HL-60 (cell line): ENCODE data around the gene WIF1.

Source experiments
- DNase-seq, 2 experiments: peaks; one replicate each; pipeline ENCODE4 v3.0.0-alpha.2; 2010 to 2020; ENCODE audit warnings: low read depth in 1 of 2, low spot score in 1 of 2
- H3K27ac ChIP-seq: fragments of 250-450 bp; sonication (Bioruptor Pico); replicated peaks from 2 replicates; pipeline ENCODE4 v1.5.1; 2020; ENCODE audit warnings: mild to moderate bottlenecking, moderate library complexity
- H3K27me3 ChIP-seq: fragments of 250-450 bp; sonication (Bioruptor Pico); 2 replicates; pipeline ENCODE4 v1.5.1; 2021; ENCODE audit warnings: mild to moderate bottlenecking, moderate library complexity; ENCODE audit not compliant: insufficient read depth, poor library complexity, severe bottlenecking
- H3K4me3 ChIP-seq: replicated peaks from 2 replicates; pipeline ENCODE4 v1.5.1; 2011; ENCODE audit warnings: mild to moderate bottlenecking, control low read depth, low read length; ENCODE audit not compliant: insufficient read depth
- GABPA ChIP-seq: IDR thresholded peaks from 2 replicates; pipeline ENCODE4 v1.6.1; 2012; ENCODE audit warnings: low read depth
- POLR2AphosphoS5 ChIP-seq: IDR thresholded peaks from 2 replicates; pipeline ENCODE4 v1.6.1; 2012; ENCODE audit warnings: low read depth
- SPI1 ChIP-seq: IDR thresholded peaks from 2 replicates; pipeline ENCODE4 v1.6.1; 2012; ENCODE audit warnings: low read depth, mild to moderate bottlenecking, borderline replicate concordance
- TF ChIP-seq, protein P1 (sequence below): IDR thresholded peaks from one replicate; pipeline ENCODE4 v1.5.1; 2011; ENCODE audit warnings: low read length, control low read depth, inconsistent platforms; ENCODE audit not compliant: insufficient read depth
- TF ChIP-seq, protein P2 (sequence below): IDR thresholded peaks from 2 replicates; pipeline ENCODE4 v1.6.1; 2012; ENCODE audit warnings: low read depth; ENCODE audit not compliant: insufficient replicate concordance

The WIF1 gene

DNA sequence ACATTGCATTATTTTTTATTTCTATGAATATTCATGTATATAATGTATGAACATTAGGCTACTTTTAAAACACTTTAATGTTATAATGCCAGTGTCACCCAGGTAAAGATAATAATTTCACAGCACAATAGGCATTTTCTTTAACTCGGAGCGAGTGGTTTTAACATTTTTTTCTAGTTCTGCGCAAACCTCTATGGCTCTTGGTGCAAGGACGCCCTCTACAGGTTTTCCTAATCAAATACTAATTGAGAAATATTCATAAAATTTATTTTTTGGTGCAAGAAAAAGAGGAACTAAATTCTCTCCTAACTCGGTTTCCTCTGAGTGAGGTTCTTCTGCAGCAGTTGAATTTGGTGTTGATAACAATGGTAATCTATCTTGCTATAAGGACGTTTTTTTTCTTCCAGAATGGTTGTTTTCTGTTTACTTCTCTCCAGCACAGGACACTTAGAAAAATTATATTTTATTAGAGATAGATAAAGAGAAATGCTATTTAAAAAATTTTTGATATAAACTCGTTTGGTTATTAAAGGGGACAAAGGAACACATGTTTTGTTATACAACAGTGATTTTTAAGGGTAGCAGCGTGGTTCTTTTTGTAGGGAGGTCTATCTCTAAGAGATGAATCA lies 2.4 kb upstream of the WIF1 start:
- H3K27ac ChIP-seq = no peak overlapping the region
- H3K4me3 ChIP-seq = no peak overlapping the region
- TF ChIP-seq POLR2AphosphoS5 = no peak
- TF ChIP-seq, protein P1, sequence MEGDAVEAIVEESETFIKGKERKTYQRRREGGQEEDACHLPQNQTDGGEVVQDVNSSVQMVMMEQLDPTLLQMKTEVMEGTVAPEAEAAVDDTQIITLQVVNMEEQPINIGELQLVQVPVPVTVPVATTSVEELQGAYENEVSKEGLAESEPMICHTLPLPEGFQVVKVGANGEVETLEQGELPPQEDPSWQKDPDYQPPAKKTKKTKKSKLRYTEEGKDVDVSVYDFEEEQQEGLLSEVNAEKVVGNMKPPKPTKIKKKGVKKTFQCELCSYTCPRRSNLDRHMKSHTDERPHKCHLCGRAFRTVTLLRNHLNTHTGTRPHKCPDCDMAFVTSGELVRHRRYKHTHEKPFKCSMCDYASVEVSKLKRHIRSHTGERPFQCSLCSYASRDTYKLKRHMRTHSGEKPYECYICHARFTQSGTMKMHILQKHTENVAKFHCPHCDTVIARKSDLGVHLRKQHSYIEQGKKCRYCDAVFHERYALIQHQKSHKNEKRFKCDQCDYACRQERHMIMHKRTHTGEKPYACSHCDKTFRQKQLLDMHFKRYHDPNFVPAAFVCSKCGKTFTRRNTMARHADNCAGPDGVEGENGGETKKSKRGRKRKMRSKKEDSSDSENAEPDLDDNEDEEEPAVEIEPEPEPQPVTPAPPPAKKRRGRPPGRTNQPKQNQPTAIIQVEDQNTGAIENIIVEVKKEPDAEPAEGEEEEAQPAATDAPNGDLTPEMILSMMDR = peak; percentile 6
- peaks cover 26% of the 10 kb centered on the region for H3K27me3 ChIP-seq
- peak; percentile 13 to 49 for DNase-seq

DNA sequence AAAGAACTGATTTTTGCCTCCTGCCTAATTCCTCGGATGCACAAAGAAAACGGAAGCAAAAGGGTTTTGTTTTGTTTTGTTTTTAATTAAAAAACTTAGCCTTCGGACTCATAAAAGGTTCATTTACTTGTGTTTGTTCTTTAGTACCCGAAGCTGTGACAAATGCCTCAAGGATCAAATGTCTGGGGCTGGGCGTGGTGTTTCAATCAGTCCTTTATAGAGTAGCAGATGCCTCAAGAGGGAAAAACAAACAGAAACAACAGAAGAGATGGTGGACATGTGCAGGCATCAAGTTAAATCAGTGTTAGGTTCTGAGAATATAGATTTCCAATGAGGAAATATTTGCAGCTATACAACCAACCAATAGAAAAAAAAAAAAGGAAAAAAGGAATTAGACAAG lies 1.6 kb upstream of the WIF1 start:
- H3K27ac ChIP-seq = no peak overlapping the region
- H3K4me3 ChIP-seq = no peak overlapping the region
- TF ChIP-seq POLR2AphosphoS5 (no peak), GABPA (no peak), SPI1 (no peak)
- TF ChIP-seq, protein P1 = no peak
- TF ChIP-seq, protein P2, sequence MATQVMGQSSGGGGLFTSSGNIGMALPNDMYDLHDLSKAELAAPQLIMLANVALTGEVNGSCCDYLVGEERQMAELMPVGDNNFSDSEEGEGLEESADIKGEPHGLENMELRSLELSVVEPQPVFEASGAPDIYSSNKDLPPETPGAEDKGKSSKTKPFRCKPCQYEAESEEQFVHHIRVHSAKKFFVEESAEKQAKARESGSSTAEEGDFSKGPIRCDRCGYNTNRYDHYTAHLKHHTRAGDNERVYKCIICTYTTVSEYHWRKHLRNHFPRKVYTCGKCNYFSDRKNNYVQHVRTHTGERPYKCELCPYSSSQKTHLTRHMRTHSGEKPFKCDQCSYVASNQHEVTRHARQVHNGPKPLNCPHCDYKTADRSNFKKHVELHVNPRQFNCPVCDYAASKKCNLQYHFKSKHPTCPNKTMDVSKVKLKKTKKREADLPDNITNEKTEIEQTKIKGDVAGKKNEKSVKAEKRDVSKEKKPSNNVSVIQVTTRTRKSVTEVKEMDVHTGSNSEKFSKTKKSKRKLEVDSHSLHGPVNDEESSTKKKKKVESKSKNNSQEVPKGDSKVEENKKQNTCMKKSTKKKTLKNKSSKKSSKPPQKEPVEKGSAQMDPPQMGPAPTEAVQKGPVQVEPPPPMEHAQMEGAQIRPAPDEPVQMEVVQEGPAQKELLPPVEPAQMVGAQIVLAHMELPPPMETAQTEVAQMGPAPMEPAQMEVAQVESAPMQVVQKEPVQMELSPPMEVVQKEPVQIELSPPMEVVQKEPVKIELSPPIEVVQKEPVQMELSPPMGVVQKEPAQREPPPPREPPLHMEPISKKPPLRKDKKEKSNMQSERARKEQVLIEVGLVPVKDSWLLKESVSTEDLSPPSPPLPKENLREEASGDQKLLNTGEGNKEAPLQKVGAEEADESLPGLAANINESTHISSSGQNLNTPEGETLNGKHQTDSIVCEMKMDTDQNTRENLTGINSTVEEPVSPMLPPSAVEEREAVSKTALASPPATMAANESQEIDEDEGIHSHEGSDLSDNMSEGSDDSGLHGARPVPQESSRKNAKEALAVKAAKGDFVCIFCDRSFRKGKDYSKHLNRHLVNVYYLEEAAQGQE = no peak
- DNase-seq = no peak
- H3K27me3 ChIP-seq = peaks cover 30% of the 10 kb centered on the region

DNA sequence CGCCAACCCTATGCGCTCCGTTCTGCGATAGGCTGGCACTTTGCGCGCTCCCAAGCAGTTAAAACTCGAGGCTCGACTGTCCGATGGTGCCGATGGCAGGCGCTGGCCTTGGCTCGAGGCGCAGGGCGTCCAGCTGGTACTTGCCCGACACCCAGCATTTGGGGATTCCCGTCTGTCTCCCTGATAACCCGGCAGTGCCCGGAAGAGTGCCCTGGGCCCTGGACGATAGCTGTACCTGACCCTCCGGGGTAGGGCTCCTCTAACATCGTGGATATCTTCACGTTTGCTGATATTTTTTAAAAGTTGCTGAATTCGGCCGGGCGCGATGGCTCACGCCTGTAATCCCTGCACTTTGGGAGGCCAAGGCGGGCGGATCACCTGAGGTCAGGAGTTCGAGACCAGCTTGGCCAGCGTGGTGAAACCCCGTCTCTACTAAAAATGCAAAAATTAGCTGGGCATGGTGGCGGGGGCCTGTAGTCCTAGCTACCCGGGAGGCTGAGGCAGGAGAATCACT lies 908 bp upstream of the WIF1 start:
- TF ChIP-seq GABPA (no peak), SPI1 (no peak), POLR2AphosphoS5 (no peak)
- TF ChIP-seq, protein P2 = no peak
- TF ChIP-seq, protein P1 = no peak
- Histone ChIP-seq H3K27me3 (peaks cover 34% of the 10 kb centered on the region), H3K4me3 (no peak overlapping the region), H3K27ac (no peak overlapping the region)
- no peak for DNase-seq

DNA sequence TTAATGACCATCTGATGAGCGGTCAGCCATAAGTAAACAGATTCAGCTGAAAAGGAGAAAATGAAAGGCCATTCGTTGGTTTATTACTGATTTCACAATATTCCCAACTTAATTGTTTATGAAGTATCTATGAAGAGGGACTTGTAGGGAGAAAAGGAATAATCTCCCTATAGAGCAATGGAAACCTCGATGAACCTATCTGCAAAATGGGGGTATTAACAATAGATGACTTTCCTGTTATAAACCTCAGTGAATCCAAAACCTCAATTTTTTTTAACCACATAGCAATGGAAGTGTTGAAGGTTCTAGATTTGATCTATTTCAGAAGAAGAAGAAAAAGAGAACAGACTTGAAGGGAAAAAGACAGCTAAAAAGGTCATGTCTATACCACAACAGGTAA lies 2.0 kb downstream of the WIF1 start:
- no peak for TF ChIP-seq POLR2AphosphoS5
- TF ChIP-seq, protein P2 = no peak
- TF ChIP-seq GABPA = no peak
- TF ChIP-seq SPI1 = no peak
- TF ChIP-seq, protein P1 = no peak
- peaks cover 36% of the 10 kb centered on the region for H3K27me3 ChIP-seq

More for the DNA sequence above, 2.0 kb downstream of the WIF1 start:
- DNase-seq = no peak
- Histone ChIP-seq H3K27ac (no peak overlapping the region), H3K4me3 (no peak overlapping the region)
